Stimulated activated CD4-positive, alpha-beta T cell treated with anti-CD3 and anti-CD28 coated beads, TNF-alpha, amount 100 ng/mL, for 48 hours (primary cell): ENCODE measurements around the gene AFDN.

Source experiments
- DNase-seq, 3 donors: peaks; one replicate each; pipeline ENCODE4 v3.0.0-alpha.2; 2020; ENCODE audit warnings: low read depth in 3 of 3

AFDN gene

GRCh38 chr6:167839755-167840154, 13.0 kb downstream of the AFDN start:
- DNase-seq = no peak

- DNase-seq = no peak
Measured at GRCh38 chr6:167840160-167840525, 13.4 kb downstream of the AFDN start.

- DNase-seq = no peak
Measured at GRCh38 chr6:167840526-167841179, 13.9 kb downstream of the AFDN start.

- no peak for DNase-seq
Measured at GRCh38 chr6:167841981-167842380, 15.3 kb downstream of the AFDN start.

- no peak for DNase-seq
Measured at GRCh38 chr6:167842457-167842856, 15.7 kb downstream of the AFDN start.

- no peak for DNase-seq
Measured at GRCh38 chr6:167843023-167843422, 16.3 kb downstream of the AFDN start.

GRCh38 chr6:167845856-167846255, 19.1 kb downstream of the AFDN start:
- no peak for DNase-seq

GRCh38 chr6:167846997-167847606, 20.4 kb downstream of the AFDN start:
- DNase-seq = no peak

GRCh38 chr6:167847936-167848335, 21.2 kb downstream of the AFDN start:
- no peak for DNase-seq

- DNase-seq = no peak
Measured at GRCh38 chr6:167848783-167849182, 22.1 kb downstream of the AFDN start.

- no peak for DNase-seq
Measured at GRCh38 chr6:167849846-167850459, 23.2 kb downstream of the AFDN start.

GRCh38 chr6:167850782-167851181, 24.1 kb downstream of the AFDN start:
- no peak for DNase-seq

GRCh38 chr6:167851370-167851952, 24.8 kb downstream of the AFDN start:
- DNase-seq = no peak

- DNase-seq = no peak
Measured at GRCh38 chr6:167855825-167856425, 29.2 kb downstream of the AFDN start.

- DNase-seq = no peak
Measured at GRCh38 chr6:167856474-167856873, 29.8 kb downstream of the AFDN start.

GRCh38 chr6:167856999-167857660, 30.4 kb downstream of the AFDN start:
- no peak for DNase-seq

- DNase-seq = no peak
Measured at GRCh38 chr6:167858086-167858591, 31.4 kb downstream of the AFDN start.

GRCh38 chr6:167858842-167859664, 32.3 kb downstream of the AFDN start:
- DNase-seq = no peak

- no peak for DNase-seq
Measured at GRCh38 chr6:167860550-167861226, 34.0 kb downstream of the AFDN start.

GRCh38 chr6:167861424-167861823, 34.7 kb downstream of the AFDN start:
- DNase-seq = no peak
